NCI-H1092 (cell line): ENCODE measurements around the gene PFKM.

Source experiments
- DNase-seq: peaks from one replicate; lab custom pipeline; 2025; lab: John Stamatoyannopoulos, UW

Gene PFKM

GRCh38 chr12:48157018-48157888, 38.1 kb downstream of the PFKM start, which contains the start of gene ASB8:
Gene ASB8, minus strand, starts transcription at chr12:48157515. Its CDS starts 4,019 bp downstream, at chr12:48153496.
- DNase-seq: peak; percentile 100

- DNase-seq: no peak
Measured at GRCh38 chr12:48157889-48158370, 38.8 kb downstream of the PFKM start.

DNA sequence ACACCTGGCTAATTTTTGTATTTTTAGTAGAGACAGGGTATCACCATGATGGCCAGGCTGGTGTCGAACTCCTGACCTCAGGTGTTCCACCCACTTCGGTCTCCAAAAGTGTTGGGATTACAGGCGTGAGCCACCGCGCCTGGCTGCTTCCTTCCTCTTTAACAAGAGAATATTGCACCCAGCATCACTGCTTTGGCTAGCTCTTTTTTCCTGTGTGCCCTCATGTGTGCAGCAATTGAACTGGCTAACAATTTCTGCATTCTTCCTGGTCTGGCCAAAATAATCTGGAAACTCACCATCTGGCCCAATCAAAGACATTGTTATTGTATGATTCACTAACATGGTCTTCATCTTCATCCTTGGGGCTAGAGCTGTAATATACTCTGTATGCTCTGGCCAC, 40.9 kb downstream of the PFKM start:
- no peak for DNase-seq

- DNase-seq: no peak
Measured at GRCh38 chr12:48160807-48161206, 41.6 kb downstream of the PFKM start.

- no peak for DNase-seq
Measured at GRCh38 chr12:48163150-48163747, 44.1 kb downstream of the PFKM start.

- no peak for DNase-seq
Measured at GRCh38 chr12:48164451-48164850, 45.3 kb downstream of the PFKM start.

DNA sequence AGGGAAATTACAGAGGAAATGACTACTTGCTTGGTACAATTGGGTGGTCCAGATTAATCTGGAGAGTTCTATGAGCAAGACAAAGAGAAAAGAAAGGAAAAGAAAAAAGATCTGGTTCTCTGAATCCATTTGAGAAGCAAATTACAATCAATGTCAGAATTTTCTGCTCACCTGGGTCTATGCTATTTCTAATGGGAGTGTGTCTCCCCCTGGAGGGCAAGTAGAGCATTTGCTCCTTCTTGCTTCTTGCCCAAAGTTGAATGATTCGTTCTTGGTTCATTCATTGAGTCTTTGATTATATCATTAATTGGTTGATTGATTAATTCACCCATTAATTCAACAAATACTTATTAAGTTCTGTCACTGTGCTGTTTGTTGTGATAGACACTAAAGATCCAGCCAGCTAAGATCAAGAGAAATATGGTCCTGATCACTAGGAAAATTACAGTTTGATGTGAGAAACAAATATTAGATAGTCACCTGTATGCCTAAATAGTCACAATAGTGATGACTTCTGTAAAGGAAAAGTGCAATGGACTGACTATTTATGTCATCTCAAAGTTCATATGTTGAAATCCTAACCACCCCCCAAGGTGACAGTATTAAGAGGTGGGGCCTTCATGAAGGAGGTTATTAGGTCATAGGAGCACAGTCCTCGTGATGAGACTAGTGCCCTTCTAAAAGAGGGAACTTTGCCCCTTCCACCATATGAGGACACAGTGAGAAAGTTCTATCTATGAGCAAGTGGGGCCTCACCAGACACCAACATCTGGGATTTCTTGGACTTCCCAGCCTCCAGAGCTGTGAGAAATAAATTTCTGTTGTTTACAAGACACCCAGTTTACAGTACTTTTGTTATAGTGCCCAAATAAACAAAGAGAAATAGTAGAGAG, 46.2 kb downstream of the PFKM start:
- peak; percentile 62 for DNase-seq

DNA sequence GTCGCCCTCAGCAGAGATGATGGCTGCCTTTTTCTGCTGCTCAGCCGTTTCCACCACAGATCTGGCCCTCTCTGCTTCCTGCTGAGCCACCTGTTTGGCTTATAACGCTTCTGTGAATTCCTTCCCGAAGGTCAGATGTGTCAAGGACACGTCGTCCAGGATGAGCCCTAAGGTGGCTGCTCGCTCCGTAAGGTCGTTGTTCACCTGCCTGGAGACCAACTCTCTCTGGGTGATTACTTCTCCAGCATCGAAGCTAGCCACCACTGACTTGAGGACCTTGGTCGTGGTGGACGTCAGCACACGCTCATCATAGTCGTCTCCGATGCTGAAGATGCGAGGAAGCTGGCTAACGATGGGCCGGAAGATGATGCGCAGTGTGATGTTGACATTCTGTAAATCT, 49.8 kb downstream of the PFKM start:
- DNase-seq: no peak

DNA sequence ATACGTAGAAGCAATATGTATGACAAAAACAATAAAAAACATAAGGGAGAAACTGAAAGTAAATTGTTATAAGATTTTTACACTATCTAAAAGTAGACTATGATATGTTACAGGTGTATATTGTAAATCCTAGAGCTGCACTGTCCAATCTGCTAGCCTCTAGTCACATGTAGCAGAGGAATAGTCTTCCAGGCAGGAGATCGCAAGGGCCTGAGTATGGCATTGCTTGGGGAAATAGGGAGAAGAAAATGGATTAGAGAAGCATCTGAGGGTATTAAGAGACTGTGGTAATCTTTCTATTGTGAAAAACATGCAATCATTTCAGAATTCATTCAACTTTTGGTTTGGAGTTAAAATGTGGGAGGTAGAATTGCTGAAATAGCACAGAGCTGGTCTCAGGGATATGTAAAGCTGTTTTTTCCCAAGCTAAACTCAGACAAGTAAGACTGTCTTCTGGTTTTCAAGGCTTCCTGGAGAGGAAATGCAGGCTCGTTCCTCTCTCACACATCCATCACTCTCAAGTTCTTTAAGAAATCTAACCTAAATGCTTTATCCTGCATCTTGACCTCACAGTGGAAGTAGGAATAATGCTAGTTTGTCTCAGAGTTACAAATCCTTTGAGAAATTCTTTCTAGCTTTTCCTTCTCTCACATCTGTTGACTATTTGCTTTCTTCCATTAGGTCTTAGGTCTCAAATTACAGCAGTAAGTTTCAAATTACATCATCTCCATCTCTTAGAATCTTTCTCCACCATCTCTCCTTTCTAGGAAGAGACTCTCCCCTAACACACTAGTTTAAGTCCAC, 56.7 kb downstream of the PFKM start:
- no peak for DNase-seq

GRCh38 chr12:48176417-48176751, 57.2 kb downstream of the PFKM start:
- no peak for DNase-seq

- no peak for DNase-seq
Measured at GRCh38 chr12:48177982-48178381, 58.8 kb downstream of the PFKM start.

DNA sequence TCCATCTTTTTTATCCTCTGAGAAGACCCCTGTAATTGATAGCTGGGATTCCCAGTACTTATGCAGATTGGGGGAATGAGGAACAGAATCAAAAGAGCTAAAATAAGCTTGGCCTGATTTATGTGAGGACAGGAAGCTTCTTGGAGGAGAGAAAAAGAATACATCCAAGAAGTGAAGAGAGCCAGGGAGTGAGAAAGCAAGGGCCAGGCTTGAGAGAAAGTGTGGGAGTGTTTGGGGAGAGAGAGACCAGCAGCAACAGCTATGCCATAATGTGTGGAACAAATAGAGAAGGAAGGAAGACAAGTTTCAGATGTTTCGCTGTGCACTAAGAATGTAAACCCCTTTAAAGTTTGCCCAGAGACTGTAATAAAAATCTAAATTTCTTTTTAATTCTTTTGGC, 60.3 kb downstream of the PFKM start:
- no peak for DNase-seq

DNA sequence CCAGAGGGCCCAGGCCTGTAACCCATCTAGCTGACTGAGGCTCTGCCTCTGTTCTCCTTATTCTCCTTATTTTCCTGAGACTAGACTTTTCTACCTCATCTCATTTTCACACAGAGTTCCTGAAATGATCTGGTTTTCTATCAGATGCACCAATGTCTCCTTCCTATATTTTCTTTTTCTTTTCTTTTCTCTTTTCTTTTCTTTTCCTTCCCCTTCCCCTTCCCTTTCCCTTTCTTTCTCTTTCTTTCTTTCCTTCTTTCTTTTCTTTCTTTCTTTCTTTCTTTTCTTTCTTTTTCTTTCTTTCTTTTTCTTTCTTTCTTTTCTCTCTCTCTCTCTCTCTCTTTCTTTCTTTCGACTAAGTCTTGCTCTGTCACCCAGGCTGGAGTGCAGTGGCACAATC, 61.3 kb downstream of the PFKM start:
- DNase-seq: no peak

DNA sequence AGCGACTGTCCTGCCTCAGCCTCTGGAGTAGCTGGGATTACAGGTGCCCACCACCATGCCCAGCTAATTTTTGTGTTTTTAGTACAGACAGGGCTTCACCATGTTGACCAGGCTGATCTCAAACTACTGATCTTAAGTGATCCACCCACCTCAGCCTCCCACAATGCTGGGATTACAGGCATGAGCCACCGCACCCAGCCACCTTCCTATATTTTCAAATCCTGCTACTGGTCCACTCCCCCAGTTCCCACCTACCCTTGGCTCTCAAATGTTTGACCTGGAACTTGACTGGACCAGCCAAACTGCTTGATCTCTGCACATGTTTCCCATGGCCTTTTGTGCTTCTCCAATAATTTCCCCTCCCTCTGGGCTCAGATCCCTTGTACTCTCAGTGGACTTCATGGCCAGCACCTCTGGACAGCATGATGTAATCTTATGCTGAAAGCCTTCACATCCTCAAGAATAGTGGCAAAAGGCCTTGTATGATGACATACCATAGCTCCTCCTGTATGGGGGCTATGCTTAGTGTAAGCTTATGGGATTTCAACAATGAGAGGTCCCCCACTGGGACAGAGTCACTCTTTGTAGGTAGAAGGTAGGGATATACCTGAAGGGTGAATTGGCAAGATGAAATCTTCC, 61.8 kb downstream of the PFKM start:
- no peak for DNase-seq

DNA sequence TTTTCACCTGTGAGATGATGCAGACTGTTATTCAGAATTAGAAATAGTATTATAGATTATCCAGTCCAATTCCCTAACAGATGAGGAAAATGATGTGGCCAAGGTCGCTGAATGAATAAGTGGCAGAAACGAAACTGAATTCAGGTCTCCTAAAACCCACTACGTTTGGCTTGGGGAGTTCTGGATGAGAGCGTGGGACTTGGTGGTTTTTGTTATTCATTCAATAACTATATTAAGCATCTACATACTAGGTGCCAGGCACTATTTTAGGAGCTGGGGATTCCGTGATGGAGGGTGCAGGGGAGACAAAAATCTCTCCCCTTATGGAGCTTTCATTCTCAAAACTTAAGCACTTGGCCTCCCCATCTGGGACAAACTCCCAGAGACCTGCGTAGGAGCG, 63.5 kb downstream of the PFKM start:
- DNase-seq: no peak

GRCh38 chr12:48183091-48183875, 64.1 kb downstream of the PFKM start, which contains the start of gene CCDC184:
Gene CCDC184, plus strand, starts transcription at chr12:48183644. Its CDS starts 479 bp downstream, at chr12:48184123.
- DNase-seq: peak; percentile 88

GRCh38 chr12:48183876-48184548, 64.8 kb downstream of the PFKM start:
- DNase-seq: no peak

GRCh38 chr12:48184549-48184922, 65.4 kb downstream of the PFKM start:
- DNase-seq: no peak

- DNase-seq: no peak
Measured at GRCh38 chr12:48185181-48185919, 66.2 kb downstream of the PFKM start.
